CD4-positive, alpha-beta T cell treated with Interferon gamma for 1 hour (primary cell): ENCODE data around the gene LAMTOR5.
A peak's percentile ranks its signal among the peaks of the same experiment; 100 is the strongest.

Experiments used
- DNase-seq: peaks from one replicate; pipeline ENCODE4 v3.0.0-alpha.2; 2020

LAMTOR5 gene

GRCh38 chr1:110385369-110385768 lies 22.1 kb downstream of the LAMTOR5 start:
- no peak for DNase-seq

- DNase-seq: peak; percentile 75
Observed at GRCh38 chr1:110384581-110385321, 22.7 kb downstream of the LAMTOR5 start.

GRCh38 chr1:110383251-110383990 lies 24.1 kb downstream of the LAMTOR5 start:
- no peak for DNase-seq

DNA sequence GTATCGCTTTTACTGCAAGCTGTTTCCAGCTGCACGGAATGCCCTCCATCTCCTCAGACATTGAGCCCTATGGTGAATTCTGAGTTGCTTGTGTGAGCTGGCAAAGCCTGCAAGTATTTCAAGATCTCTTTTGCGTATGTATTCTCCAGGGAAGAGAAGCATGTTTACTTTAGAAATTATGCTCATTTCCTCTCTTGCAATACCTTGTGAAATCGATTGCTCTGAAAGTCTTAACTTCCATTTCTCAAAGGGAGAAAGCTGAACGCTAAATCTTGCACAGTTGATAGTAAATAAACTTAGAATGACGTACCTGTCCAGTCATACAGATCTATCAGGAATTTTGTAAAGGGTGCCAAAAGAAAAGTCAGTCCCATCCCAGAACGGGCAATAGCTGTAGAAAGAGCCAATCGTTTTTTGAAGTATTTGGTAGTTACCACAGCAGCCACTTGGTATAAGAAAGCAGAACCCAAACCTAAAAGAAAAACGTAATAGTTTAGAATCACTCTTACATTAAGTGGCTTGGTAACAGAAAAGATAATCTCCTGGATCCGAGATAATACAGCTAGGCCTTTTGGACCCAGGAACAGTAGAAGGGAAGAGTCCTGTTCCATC lies 26.7 kb downstream of the LAMTOR5 start:
- DNase-seq: no peak

DNA sequence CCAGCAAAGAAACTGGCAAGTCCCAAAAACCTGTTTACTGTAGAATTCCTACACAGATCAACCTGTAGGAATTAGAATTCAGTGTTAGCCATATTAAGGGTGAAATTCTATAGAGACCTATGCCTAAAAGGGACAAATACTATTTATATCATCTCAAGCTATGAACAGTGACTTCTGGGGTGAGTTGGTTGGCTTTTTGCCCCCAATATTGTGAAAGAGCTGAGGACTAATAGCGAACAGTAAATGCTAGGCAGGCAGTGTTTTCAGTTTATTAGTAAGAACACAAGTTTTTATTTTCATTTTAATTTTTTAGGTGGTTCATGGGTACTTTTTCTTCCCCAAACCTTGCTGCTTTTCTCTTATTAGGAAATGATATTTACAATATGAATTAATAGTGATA lies 32.0 kb downstream of the LAMTOR5 start:
- DNase-seq: no peak

- no peak for DNase-seq
Observed at GRCh38 chr1:110370827-110371226, 36.7 kb downstream of the LAMTOR5 start.

GRCh38 chr1:110364221-110364620 lies 43.3 kb downstream of the LAMTOR5 start:
- no peak for DNase-seq

DNA sequence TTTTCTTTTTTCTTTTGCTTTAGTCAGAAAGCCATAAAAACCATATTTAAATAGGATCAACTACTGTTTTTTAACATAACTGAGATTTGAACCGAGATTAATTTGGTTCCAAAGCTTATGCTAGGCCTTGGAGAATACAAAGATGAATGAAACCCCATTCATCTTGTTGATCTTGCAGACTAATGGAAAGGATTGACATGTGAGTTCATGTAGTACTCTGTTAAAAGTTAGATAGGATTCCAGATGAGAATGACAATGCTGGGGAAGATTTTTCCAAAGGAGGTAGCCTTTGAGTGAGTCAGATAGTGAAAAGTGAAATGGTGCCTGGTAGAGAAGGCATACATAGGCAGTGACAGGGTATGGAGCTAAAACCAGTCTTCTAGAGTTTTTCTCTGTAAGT lies 45.6 kb downstream of the LAMTOR5 start:
- DNase-seq: no peak

DNA sequence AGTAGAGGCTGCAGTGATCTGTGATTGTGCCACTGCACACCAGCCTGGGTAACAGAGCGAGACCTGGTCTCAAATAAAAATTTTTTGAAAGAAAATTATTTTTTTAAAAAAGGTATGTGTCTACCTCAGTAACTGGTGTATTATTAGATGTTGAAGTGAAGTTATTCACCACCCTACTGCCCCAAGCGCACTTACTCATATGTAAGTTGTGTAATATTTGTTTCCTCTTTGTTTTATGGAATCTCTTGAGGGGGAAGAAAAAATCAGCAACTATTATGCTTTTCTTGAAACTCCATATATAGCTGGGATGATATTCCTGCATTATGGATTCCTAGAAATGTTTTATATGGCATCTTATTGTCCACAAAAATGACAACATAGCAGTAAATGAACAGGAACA lies 47.1 kb downstream of the LAMTOR5 start:
- DNase-seq: no peak

DNA sequence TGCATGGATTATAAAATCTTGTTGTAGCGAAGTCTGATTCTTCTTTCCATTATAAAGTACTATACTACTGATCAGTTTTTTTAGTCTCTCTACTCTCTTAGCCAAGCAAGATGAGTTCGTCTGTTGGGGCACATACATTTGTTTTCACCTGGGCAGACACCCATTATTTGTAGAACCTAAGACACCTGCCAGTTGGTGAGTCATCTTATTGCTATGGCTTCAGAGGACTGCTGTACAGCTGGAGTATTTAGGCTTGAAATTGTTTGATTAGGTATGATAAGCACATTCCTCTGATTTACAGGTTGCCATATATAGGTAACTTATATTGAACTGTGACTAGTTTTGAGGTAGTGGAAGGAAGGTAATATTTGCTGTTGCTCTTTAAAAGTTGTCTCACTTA lies 51.1 kb downstream of the LAMTOR5 start:
- no peak for DNase-seq

GRCh38 chr1:110355321-110355720 lies 52.2 kb downstream of the LAMTOR5 start:
- no peak for DNase-seq
